PFSK-1 (cell line): ENCODE data around the gene KCNE1.

ENCODE experiments used
- FOXP2 ChIP-seq: optimal IDR thresholded peaks from 2 replicates; pipeline ENCODE3; 2011; ENCODE audit warnings: borderline replicate concordance, control low read depth, inconsistent platforms; ENCODE audit not compliant: insufficient read depth; ENCODE audit errors: extremely low read length, extremely low read depth
- POLR2AphosphoS5 ChIP-seq: IDR thresholded peaks from 2 replicates; pipeline ENCODE4 v1.6.1; 2012; ENCODE audit warnings: low read depth, mild to moderate bottlenecking, control low read depth, low read length, moderate library complexity
- REST ChIP-seq, 2 experiments: IDR thresholded peaks; 2 replicates each; pipeline versions ENCODE4 v1.6.1 to v1.8.0; 2011 to 2012; ENCODE audit warnings: low read depth in 2 of 2, low read length in 2 of 2, control low read depth in 1 of 2, inconsistent platforms in 1 of 2, mild to moderate bottlenecking in 1 of 2, moderate library complexity in 1 of 2; ENCODE audit not compliant: insufficient read depth in 1 of 2
- SIN3A ChIP-seq: IDR thresholded peaks from 2 replicates; pipeline ENCODE4 v1.6.1; 2012; ENCODE audit warnings: mild to moderate bottlenecking, low read length, moderate library complexity, borderline replicate concordance; ENCODE audit not compliant: insufficient read depth
- TAF1 ChIP-seq: IDR thresholded peaks from 2 replicates; pipeline ENCODE4 v1.6.1; 2012; ENCODE audit warnings: low read length, control low read depth, borderline replicate concordance; ENCODE audit not compliant: insufficient read depth

The KCNE1 gene

GRCh38 chr21:34543017-34543416, 31.0 kb upstream of the KCNE1 start:
- TF ChIP-seq FOXP2 (no peak), POLR2AphosphoS5 (no peak), TAF1 (no peak), SIN3A (no peak), REST (IDR thresholded peaks at IDR 0.05; ENCODE audit: insufficient read depth in 1 of 2, low read depth in 2 of 2, low read length in 2 of 2) (no peak)

- TF ChIP-seq REST (IDR thresholded peaks at IDR 0.05; ENCODE audit: insufficient read depth in 1 of 2, low read depth in 2 of 2, low read length in 2 of 2) (no peak), SIN3A (no peak), POLR2AphosphoS5 (no peak), TAF1 (no peak), FOXP2 (no peak)
Measured at GRCh38 chr21:34540206-34540605, 28.2 kb upstream of the KCNE1 start.

- TF ChIP-seq POLR2AphosphoS5 (no peak), TAF1 (no peak), REST (IDR thresholded peaks at IDR 0.05; ENCODE audit: insufficient read depth in 1 of 2, low read depth in 2 of 2, low read length in 2 of 2) (no peak), SIN3A (no peak), FOXP2 (no peak)
Measured at GRCh38 chr21:34537838-34538237, 25.8 kb upstream of the KCNE1 start.

GRCh38 chr21:34536820-34537219, 24.8 kb upstream of the KCNE1 start:
- TF ChIP-seq REST (IDR thresholded peaks at IDR 0.05; ENCODE audit: insufficient read depth in 1 of 2, low read depth in 2 of 2, low read length in 2 of 2) (no peak), FOXP2 (no peak), POLR2AphosphoS5 (no peak), SIN3A (no peak), TAF1 (no peak)

- TF ChIP-seq POLR2AphosphoS5 (no peak), SIN3A (no peak), FOXP2 (no peak), TAF1 (no peak), REST (IDR thresholded peaks at IDR 0.05; ENCODE audit: insufficient read depth in 1 of 2, low read depth in 2 of 2, low read length in 2 of 2) (no peak)
Measured at GRCh38 chr21:34536311-34536710, 24.3 kb upstream of the KCNE1 start.
